NCI-H526 (cell line): ENCODE measurements around the gene VSX1.

Experiments
- DNase-seq, 2 experiments: peaks; one replicate each; lab custom pipeline; 2025; lab: John Stamatoyannopoulos, UW

Gene VSX1

DNA sequence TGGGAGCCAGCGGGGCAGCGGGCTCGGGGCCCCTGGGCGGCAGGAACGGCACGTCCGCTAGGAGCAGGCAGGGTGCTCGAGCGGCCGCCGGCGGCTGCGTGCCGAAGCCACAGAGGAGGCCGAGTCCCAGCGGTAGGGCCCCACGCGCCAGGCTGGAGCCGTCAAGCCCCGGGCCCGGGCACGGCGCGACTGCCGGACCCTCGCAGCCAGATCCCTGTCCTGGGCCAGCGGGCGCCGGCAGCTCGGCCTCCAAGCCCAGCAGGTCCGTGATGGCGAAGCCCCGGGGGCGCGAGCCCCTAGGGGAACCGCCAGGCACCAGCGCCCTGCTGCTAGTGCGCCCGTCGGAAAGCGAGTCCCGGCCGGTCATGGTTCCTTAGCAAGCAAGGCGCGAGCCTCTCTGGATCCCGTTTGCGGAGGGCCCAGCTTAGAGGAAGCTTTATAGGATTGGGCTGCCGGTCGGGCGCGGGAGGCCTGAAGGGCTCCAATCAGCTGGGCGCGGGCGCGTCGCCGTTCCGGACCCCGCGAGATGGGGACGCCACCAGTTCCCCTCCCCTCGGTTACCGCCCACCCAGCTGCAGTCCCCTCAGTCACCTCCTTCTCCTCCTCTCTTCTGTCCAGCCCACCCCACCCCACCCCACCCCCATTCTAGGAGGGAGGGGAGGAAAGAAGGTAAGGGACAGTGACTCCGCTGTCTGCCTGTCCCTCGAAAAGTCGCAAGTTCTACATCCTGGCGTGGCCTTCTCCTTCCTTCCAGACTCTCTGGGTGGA lies at the start of gene VSX1:
VSX1 (minus strand) TSS at position 412 of the 768 bp plus-strand sequence; CDS start at position 367, 45 bp downstream.
- no peak for DNase-seq

DNA sequence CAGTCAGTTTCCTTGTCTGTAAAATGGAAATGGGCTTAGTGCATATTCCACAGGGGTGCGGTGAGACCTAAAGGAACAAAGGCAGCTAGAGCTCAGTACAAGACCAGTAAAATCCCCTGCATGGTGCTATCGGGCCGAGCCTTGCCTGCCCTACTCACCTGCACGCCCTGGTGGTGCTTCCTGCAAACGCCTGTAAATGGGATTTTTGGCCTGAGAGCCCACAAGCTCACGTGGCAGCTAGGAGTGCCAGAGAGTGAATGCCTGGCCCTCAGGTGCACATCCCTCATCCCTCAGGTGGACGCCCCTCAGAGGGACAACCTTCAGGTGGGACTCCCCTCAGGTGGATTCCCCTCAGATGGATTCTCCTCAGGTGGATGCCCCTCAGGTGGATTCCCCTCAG lies 48.0 kb upstream of the VSX1 start:
- DNase-seq = no peak

DNA sequence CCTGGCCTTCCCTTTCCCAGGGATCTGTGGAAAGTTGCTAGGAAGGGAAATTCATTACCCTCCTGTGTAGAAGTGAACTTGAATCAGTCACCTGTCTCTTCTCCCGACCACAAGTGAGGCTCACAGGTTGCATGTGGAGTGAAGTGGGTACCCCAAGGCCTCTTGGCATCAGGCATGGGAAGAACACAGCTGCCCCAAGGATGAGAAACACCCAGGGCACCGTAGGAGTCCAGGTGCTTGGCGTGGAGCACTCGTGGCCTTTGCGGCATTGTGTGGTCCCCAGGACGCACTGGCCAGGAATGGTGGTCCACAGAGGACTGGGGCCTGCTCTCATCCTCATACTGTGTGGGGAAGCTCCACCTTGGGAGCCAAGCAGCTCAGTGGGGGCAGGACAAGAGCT lies 47.5 kb upstream of the VSX1 start:
- DNase-seq = no peak

DNA sequence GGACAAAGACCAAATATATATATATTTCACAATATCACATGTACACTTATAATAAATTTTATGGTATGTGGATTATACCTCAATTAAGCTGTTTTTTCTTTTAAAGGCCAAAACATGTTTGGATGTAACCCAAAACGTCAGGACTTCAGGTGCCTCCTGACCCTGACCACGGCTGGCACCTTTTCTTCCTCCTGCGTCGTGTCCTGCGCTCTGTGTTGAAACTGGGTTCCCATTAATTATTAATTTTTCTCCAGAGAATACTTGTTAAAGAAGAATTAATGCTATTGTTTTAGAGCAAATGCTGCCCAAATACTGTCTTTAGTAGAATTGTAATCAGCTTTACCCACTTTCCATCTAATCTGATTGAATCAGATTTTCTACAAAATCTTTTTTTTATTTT lies 46.7 kb upstream of the VSX1 start:
- DNase-seq = no peak

DNA sequence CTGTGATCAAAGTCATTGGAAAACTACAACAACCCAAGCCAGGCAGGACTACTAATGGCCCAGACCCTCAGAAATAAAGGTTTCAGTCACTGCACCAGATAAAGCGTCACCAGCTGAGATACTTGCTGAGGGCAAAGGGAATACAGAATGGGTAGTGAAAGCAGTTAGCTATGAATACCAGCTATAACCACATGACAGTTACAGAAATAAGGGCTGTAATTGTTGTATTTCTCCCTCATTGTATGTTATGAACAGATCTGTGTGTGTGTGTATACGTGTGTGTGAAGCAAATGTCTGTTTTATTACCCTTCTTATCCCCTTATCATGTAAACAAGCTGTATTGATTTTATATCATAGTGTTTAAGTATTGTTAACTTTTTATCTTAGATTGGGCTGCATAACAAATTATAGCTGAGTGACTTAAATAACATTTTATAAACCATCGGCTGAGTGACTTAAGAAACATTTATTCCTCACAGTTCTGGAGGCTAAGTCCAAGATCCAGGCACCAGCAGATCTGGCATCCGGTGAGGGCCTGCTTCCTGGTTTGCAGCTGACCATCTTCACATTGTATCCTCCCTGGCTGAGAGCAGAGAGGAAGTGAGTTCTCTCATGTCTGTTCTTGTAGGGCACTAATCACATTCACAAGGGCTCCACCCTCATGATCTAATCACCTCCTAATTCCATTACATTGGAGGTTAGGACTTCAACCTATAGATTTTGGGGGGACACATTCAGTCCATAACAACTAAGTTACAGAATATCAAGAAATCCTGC lies 46.0 kb upstream of the VSX1 start:
- DNase-seq = no peak

DNA sequence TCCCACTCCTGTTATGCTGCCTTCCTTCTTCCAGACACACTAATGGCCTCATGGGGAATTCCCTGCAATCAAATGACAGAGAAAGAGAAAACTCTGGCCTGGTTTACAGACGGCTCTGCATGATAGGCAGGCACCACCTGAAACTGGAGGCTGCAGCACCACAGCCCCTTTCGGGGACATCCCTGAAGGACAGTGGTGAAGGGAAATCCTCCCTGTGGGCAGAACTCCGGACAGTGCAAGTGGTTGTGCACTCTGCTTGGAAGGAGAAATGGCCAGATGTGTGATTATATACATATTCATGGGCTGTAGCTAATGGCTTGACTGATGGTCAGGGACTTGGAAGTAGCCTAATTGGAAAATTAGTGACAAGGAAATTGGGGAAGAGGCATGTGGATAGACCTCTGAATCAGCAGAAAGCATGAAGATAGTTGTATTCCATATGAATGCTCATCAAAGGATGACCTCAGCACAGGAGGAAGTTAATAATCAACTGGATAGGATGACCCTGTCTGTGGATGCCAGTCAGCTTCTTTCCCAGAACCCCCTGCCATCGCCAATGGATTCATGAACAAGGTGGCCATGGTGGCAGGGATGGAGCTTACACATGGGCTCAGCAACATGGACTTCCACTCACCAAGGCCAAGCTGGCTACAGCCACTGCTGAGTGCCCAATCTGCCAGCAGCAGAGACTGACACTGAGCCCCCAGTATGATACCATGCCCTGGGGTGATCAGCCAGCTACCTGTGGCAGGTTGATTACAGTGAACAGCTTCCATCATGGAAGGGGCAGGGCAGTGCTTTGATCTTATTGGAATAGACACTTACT lies 44.5 kb upstream of the VSX1 start:
- no peak for DNase-seq

DNA sequence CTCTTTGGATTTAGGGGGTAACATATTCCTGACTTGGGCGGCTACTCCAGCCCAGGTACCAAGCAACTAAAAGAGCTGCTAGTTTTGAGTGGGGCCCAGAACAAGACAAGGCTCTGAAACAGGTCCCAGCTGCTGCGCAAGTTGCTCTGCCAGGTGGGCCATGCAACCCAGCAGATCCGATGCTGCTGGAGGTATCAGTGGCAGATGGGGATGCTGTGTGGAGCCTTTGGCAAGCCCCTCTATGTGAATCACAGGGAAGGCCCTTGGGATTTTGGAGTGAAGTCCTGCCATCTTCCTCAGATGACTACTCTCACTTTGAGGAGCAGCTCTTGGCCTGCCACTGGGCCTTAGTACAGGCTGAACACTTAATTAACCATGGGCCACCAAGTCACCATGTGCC lies 43.7 kb upstream of the VSX1 start:
- DNase-seq = no peak

DNA sequence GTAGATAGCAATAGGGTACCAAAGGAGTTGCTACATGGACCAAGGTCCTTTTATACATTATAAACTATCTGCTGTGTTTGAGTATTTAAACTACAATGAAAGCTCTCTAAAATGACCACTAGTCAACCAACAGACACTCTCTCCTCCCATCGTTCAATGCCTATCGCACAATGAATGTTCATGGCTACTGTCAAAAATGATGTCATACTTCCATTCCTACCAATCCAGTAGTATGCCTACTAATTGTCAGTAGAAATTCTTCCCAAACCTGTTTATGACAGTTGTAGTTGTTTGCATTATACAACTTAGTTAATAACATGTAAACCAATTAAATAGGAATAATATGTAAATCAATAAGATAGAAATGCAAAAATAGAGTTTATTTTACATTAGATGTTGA lies 39.0 kb upstream of the VSX1 start:
- no peak for DNase-seq

DNA sequence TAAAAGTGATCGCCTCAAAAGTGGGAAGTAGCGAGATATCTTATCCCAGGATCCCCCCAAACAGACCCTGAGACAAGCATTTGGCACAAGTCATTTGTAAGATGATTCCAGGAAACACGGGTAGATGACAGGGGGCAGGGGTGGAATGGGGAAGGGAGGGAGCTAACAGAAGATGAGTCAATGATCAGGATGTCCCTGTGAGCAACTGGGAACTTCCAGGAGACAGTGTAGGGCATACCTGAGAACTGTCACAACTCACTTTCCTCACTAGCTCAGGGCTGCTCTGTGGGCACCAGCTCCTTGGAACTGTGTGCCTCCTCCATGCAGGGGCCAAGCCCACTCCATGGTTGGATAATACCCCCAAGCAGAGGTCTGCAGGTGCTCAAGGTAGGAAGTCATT lies 38.5 kb upstream of the VSX1 start:
- DNase-seq = no peak

DNA sequence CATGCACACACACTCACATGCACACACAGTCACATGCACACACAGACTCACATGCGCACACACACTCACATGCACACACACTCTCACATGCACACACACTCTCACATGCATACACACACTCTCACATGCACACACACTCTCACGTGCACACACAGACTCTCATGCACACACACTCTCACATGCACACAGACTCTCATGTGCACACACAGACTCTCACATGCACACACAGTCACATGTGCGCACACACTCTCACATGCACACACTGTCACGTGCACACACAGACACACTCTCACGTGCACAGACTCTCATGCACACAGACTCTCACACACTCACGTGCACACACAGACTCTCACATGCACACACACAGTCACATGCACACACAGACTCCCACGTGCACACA lies 36.6 kb upstream of the VSX1 start:
- no peak for DNase-seq

DNA sequence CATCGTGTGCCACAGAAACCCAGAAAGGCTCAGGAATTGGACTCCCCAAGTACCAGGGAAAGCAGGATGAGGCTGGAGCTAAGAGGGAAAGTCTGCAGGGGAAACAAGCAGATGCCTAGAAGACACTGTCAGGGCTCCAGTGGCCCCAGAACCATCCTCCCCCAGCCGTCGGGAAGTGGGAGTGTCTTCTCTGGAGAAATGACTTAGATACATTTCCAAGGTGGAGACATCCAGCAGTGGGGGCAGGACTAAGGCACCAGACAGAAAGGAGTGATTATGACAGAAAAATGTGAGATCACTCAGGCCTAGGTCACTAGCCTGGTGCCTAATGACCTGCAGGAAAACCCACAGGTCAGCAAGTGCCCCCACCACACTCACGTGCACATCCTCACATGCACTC lies 36.0 kb upstream of the VSX1 start:
- DNase-seq = no peak

DNA sequence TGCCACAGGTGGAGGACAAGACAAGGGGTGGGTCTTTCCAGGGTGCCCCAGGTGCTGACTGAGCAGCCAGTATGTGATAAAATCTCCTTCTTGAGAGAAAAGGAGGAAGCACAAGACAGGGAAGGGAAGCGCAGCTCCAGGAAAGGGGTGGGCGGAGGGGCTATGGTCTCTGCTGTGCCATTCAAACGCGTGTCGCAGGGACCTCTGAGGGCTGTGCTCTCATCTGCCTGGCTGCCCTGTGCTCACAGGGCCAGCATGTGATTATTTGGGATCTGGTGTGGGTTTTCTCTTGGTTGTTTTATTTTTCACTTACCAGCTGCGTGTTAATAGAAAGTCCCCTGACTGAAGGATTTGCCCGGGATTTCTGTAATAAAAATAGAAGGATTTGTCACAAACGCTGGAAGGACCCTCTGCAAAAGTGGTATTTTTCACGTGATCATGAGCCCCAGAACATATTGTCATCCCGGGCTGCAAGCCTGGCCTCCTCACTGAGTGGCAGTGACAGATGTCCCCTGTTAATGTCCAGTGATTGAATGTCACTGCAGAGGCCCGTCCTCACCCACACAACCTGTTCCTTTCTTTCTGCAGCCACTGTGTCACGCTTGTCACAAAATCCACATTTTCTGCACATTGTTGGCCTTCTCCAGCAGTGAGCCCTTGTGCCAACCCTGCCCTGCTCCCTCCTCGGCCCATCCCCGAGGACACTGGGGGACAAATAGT lies 35.0 kb upstream of the VSX1 start:
- DNase-seq = no peak

DNA sequence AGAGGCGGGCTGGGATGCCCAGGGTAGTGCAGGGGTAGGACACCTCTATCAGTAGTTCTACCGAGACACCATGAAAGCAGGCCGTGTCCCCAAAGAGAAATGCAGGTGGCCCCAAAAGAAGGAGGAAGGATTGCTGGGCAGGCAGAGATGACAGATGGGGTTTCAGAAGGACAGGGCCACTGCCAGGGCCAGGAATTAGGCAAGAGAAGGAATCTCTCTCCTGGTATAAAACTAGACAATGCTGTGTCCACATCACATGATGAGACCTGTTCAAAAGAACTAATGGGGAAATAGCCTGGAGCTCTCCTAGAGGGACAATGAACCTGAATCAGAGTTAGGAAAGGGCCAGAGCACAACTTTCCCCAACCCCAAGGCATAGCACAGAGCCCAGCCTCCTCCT lies 21.6 kb upstream of the VSX1 start:
- DNase-seq = no peak

DNA sequence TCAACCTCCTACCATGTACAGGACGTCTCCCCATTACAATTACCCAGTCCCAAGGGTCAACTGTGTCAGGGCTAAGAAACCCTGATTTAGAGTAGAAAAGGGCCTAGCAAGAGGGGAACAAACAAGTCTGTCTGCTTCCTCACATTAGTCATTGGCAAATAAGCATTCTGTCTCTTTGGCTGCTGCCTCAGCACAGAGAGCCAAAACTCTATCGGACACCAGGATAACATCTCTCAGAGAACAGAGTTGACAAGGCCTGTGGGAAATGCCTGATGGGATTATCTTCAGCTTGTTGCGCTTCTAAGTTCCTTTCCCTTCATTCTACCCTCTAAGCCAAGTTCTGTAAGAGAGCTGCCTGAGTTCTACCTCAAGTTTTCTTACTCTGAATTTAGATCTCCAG lies 19.0 kb upstream of the VSX1 start:
- no peak for DNase-seq

DNA sequence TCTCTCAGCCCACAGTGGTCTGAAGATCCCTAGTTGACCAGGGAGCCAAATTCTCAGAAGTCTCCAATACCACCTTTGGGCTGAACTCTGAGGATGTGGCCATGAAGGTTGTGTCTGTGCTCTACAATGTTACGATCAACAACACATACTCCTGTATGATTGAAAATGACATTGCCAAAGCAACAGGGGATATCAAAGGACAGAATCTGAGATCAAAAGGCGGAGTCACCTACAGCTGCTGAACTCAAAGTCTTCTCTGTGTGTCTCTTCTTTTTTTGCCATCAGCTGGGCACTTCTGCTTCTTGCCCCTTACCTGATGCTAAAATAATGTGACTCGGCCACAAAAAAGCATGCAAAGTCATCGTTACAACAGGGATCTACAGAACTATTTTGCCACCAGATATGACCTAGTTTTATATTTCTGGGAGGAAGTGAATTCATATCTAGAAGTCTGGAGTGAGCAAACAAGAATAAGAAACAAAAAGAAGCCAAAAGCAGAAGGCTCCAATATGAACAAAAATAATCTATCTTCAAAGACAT lies 17.7 kb upstream of the VSX1 start:
- DNase-seq = no peak

DNA sequence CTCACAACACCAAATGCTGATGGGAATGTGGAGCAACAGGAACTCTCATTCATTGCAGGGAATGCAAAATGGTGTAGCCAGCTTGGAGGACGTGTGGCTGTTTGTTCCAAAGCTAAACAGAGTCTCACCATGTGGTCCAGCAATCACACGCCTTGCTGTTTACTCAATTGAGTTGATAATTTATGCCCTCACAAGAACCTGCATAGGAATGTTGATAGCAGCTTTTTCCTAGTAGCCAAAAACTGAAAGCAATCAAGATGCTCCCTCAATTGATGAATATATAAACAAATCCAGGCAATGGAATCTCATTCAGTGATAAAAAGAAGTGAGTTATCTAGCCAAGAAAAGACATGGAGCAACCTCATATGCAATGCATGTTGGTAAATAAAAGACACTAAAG lies 15.6 kb upstream of the VSX1 start:
- no peak for DNase-seq

DNA sequence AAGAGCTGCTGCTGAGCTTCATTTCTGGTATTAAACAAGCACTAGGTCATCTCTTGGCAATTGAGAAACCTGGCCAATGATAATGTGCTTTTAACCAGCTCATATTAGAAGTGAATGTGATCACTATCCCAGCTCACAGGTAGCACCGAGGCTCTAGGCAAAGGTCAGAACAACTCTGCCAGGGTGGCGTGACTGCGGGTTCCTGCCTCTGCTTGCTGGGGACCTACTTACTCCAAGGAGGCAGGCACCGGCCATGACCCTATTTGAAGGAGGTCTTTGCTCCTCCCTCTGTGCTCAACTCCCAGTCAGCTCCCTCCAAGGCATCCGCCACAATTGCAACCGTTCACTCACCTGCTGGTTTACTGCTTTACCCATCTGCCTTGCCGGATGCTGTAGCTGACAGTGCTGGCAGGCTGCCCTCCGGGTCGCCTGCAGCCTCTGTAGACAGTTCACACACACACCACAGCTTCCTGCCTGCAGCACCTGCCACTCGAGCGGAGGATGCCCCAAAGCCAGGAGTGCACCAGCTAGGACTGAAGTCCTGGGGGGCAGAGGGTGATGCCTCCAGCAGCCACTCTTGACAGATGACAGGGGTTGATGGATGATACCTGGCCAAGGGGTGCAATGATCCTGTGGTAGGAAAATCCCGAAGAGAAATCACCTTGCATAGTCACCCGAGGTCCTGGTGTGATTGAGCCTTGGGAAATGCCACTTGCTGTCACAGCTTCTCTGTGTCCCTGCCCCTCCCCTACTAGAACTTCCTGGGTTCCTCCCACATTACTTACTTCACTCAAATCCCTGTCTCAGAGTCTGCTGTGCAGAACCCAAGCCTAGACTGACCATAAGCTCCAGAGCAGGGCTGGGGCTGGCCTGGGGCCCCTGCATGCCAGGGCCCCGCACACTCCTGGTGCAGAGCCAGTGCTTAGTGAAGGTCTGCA lies 8.8 kb upstream of the VSX1 start:
- no peak for DNase-seq

DNA sequence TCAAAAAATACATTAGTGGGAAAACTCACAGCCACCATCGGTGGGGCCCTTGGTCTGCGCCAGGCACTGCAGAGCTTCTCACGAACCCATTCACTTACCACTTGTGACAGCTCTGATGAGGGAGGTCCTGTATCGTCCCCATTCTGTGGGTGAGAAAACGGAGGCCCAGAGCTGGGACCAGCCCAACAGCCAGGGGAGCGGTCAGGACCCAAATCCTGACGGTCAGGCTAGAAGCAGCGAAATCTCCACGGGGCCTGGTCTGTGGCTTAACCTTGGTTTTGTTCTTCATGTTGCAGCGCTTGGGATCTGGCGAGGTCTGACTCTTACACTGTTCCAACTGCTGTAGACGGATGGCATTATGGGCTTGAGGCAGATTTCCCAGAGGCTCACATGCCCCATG lies 7.7 kb upstream of the VSX1 start:
- DNase-seq = no peak

DNA sequence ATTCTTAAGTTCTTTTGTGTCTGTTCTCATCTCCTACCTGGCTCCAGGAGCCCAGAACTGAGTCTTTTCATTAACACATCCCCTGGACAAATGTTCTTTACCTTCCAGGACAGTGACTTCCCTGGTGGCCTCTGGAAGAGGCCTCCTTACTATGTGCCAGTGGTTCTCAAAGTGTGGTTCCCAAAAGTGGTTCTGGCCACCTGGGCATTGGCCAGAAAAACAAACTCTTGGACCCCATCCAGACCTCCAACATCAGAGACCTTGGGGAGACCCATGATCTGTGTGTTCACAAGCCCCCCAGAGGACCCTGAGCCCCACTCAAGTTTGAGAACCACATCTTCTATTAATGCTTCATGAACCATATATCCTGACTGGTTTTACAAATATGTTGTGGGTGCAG lies 7.2 kb upstream of the VSX1 start:
- DNase-seq = no peak

DNA sequence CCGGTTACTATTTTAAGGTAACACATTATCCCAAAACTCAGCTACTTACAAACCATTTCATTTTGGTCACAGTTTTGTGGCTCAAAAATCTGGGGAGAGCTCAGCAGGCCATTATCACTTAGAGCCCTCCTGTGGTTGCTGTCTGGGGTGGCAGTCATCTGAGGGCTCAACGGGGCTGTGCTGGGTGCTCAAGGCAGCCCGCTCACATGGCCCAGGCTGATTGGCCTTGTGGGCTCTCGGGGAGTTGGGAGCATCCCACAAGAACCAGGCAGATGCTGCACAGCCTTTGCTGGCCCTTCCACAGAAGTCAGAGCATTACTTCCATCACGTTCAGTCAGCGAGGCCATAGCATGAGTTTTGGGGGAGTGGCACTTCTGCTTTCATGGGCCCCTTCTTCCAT lies 6.3 kb upstream of the VSX1 start:
- DNase-seq = no peak
